ENCODE results near the gene DCTPP1. TPM values are rescaled to one million over a fixed set of nuclear protein-coding genes. Genes with fewer than 3 reads are reported as not detected.

Gene DCTPP1
- total and polyA plus RNA-seq, 9 of the 15 experiments (the other 6 are each of a cell fraction or from before 2014, with no cell fraction given): 45.0 to 132 (median 80.6) TPM

- TF ChIP-seq REST (IDR thresholded peaks at IDR 0.05; ENCODE audit: borderline replicate concordance) (no peak), REST (CRISPR knock-in tag; IDR thresholded peaks at IDR 0.05; ENCODE audit: low read depth) (no peak), RNF2 (IDR thresholded peaks at IDR 0.05) (no peak; the same call in 1 of the 2 replicates), CREM (IDR thresholded peaks at IDR 0.05; ENCODE audit: low read depth) (peak; percentile 13; the same call in 1 of the 2 replicates), ZNF695 (CRISPR knock-in tag; IDR thresholded peaks at IDR 0.05) (no peak), ZC3H11A (IDR thresholded peaks at IDR 0.05; ENCODE audit: low read depth, low read length) (no peak), PHF8 (IDR thresholded peaks at IDR 0.05; ENCODE audit: borderline replicate concordance, low read length) (peak; percentile 73; the same call in 1 of the 2 replicates)
- TF ChIP-seq, protein P1, sequence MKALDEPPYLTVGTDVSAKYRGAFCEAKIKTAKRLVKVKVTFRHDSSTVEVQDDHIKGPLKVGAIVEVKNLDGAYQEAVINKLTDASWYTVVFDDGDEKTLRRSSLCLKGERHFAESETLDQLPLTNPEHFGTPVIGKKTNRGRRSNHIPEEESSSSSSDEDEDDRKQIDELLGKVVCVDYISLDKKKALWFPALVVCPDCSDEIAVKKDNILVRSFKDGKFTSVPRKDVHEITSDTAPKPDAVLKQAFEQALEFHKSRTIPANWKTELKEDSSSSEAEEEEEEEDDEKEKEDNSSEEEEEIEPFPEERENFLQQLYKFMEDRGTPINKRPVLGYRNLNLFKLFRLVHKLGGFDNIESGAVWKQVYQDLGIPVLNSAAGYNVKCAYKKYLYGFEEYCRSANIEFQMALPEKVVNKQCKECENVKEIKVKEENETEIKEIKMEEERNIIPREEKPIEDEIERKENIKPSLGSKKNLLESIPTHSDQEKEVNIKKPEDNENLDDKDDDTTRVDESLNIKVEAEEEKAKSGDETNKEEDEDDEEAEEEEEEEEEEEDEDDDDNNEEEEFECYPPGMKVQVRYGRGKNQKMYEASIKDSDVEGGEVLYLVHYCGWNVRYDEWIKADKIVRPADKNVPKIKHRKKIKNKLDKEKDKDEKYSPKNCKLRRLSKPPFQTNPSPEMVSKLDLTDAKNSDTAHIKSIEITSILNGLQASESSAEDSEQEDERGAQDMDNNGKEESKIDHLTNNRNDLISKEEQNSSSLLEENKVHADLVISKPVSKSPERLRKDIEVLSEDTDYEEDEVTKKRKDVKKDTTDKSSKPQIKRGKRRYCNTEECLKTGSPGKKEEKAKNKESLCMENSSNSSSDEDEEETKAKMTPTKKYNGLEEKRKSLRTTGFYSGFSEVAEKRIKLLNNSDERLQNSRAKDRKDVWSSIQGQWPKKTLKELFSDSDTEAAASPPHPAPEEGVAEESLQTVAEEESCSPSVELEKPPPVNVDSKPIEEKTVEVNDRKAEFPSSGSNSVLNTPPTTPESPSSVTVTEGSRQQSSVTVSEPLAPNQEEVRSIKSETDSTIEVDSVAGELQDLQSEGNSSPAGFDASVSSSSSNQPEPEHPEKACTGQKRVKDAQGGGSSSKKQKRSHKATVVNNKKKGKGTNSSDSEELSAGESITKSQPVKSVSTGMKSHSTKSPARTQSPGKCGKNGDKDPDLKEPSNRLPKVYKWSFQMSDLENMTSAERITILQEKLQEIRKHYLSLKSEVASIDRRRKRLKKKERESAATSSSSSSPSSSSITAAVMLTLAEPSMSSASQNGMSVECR (CRISPR knock-in tag; IDR thresholded peaks at IDR 0.05): peak; percentile 70
- TF ChIP-seq, protein P2, sequence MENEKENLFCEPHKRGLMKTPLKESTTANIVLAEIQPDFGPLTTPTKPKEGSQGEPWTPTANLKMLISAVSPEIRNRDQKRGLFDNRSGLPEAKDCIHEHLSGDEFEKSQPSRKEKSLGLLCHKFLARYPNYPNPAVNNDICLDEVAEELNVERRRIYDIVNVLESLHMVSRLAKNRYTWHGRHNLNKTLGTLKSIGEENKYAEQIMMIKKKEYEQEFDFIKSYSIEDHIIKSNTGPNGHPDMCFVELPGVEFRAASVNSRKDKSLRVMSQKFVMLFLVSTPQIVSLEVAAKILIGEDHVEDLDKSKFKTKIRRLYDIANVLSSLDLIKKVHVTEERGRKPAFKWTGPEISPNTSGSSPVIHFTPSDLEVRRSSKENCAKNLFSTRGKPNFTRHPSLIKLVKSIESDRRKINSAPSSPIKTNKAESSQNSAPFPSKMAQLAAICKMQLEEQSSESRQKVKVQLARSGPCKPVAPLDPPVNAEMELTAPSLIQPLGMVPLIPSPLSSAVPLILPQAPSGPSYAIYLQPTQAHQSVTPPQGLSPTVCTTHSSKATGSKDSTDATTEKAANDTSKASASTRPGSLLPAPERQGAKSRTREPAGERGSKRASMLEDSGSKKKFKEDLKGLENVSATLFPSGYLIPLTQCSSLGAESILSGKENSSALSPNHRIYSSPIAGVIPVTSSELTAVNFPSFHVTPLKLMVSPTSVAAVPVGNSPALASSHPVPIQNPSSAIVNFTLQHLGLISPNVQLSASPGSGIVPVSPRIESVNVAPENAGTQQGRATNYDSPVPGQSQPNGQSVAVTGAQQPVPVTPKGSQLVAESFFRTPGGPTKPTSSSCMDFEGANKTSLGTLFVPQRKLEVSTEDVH (IDR thresholded peaks at IDR 0.05; ENCODE audit: low read depth, partially characterized antibody): peak; percentile 92
Measured at GRCh38 chr16:30378236-30379157, 51.3 kb downstream of the DCTPP1 start (continued).

All from K562 (cell line).